Neural progenitor cell (in vitro differentiated cells): Measurements from ENCODE around the gene TEX2.

Experiments used
- CTCF ChIP-seq: fragments of 200-600 bp; sonication (generic); IDR thresholded peaks from 2 replicates; pipeline ENCODE4 v1.5.1; 2017; ENCODE audit warnings: antibody characterized with exemption, mild to moderate bottlenecking
- EZH2 ChIP-seq: fragments of 200-600 bp; sonication (generic); IDR thresholded peaks from 2 replicates; pipeline ENCODE4 v1.6.1; 2017; ENCODE audit warnings: antibody characterized with exemption, mild to moderate bottlenecking, moderate library complexity
- EZH2phosphoT487 ChIP-seq: fragments of 200-600 bp; sonication (generic); IDR thresholded peaks from 2 replicates; pipeline ENCODE4 v1.6.1; 2017; ENCODE audit warnings: antibody characterized with exemption

- TF ChIP-seq CTCF (no peak), EZH2phosphoT487 (no peak), EZH2 (no peak)
Observed at GRCh38 chr17:64182325-64183012, 80.6 kb downstream of the TEX2 start.
